Endothelial cell of hepatic sinusoid (primary cell): ENCODE data around the gene KLF16.
"Not testable (repeated sequence)": the region's sequence is repeated elsewhere in the genome, so short reads cannot be mapped to it uniquely, and the experiment has no call there.

Source experiments
- in situ Hi-C: cut with HindIII; loops from 2 replicates; pipeline ENCODE4 v1.10.0; 2017; ENCODE audit warnings: low sequenced_read_pairs

Gene KLF16

DNA sequence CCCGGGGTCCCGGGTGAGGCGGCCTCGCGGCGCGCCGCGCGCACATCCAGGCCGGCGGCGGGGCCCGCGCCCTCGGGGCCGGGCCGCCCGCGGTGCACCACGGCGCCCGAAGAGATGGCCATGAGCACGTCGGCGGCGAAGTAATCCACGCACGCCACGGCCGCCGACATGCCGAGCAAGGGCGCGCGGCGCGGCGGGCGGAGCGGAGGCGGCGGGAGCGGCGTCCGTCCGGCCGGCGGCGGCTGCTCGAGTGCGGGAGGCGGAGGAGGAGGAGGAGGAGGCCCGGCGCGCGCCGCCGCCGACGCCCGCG lies at the start of gene KLF16:
Gene KLF16, minus strand, starts transcription at position 252 of the 310 bp plus-strand sequence. Its CDS starts 82 bp downstream, at position 170.
- in situ Hi-C loops, result no loop called here

DNA sequence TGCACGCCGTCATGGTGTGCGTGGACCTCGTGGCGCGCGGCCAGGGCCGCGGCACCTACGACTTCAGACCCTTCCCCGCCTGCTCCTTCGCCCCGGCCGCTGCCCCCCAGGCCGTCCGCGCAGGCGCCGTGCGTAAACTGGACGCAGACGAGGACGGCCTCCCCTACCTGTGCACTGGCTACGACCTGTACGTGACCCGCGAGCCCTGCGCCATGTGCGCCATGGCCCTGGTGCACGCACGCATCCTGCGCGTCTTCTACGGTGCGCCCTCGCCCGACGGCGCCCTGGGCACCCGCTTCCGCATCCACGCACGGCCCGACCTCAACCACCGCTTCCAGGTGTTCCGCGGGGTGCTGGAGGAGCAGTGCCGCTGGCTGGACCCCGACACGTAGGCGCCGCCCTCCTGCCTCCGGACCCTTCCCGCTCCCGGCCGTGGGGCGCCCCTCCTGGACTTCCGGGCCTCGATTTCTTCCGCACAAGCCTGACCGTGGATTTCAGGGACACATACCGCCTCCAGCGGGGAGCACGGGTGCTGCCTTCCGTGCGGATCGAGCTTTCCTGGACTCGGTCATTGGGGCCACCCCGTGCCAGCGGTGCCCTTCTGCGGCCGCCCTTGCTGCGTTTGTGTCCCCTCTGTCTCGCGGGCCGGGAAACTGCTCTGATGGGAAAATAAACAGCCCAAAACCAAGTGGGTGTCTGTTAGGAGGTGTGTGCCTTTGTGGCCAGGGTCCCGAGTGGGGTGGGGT lies 49.6 kb upstream of the KLF16 start:
- in situ Hi-C loops, result no loop called here

DNA sequence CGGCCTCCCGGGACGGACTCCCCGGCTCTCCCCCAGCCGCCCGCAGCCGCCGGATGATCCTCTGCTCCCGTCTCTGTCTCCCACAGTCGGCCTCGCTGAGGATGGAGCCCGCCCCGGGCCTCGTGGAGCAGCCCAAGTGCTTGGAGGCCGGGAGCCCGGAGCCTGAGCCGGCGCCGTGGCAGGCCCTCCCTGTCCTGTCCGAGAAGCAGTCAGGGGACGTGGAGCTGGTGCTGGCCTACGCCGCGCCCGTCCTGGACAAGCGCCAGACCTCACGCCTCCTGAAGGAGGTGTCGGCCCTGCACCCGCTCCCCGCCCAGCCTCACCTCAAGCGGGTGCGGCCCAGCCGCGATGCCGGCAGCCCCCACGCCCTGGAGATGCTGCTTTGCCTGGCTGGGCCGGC lies 48.6 kb upstream of the KLF16 start:
- in situ Hi-C loops, result no loop called here

DNA sequence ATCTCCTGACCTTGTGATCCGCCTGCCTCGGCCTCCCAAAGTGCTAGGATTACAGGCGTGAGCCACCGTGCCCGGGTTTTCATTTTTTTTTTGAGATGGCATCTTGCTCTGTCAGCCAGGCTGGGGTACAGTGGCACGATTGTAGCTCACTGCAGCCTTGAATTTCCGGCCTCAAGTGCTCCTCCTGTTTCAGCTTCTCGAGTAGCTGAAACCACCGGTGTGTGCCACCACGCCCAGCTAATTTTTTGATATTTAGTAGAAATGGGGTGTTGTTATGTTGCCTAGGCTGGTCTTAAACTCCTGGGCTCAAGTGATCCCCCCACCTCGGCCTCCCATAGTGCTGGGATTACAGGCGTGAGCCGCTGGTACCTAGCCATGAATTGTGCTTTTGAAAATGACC lies 47.7 kb upstream of the KLF16 start:
- in situ Hi-C loops, result no loop called here

DNA sequence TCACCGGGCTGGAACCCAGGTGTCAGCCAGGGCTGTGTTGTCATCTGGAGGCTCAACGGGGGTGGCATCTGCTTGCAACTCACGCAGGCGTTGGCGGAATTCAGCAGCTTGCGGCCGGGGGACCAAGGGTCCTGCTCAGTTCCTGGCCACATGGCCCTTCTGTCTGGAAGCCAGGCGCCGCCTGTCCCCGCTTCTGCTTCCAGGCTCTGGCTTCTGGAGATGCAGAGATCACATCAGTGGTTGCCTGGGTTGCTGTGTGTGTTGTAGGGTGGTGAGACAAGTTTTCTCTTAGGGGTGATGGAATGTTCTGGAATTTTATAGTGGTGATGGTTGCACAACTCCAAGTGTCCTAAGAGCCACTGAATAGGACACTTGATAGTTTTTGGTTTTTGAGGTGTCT lies 46.8 kb upstream of the KLF16 start:
- in situ Hi-C loops, result no loop called here

DNA sequence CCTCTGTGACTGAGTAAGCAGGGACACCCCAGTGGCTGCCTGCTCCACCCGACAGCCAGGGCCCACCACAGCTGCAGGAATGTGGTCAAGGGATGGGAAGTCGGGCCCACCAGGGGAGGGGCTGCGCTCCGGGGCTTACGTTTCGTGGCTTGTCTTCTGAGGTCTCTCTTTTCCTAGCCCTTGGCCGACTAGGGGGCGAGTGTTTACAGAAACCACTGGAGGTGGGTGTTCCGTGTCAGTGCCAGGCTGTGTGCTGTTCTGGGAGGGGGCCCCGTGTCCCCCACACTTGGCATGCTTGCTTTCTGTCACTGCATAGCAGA lies 46.3 kb upstream of the KLF16 start:
- in situ Hi-C loops, result no loop called here

DNA sequence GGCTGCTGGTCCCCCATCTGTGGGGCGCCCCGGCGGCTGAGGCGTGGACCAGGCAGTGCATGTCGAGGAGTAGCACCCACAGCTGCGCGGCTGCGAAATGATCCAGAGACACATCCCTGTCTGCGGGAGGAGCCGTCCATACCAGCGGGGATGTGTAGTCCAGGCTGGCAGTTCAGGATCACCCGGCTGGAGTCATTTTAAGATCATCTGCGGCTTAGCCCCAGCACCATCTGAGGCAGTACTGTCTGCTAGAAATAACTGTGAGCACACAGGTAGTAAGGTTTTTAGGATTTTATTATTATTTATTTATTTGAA lies 44.9 kb upstream of the KLF16 start:
- in situ Hi-C loops, result no loop called here

DNA sequence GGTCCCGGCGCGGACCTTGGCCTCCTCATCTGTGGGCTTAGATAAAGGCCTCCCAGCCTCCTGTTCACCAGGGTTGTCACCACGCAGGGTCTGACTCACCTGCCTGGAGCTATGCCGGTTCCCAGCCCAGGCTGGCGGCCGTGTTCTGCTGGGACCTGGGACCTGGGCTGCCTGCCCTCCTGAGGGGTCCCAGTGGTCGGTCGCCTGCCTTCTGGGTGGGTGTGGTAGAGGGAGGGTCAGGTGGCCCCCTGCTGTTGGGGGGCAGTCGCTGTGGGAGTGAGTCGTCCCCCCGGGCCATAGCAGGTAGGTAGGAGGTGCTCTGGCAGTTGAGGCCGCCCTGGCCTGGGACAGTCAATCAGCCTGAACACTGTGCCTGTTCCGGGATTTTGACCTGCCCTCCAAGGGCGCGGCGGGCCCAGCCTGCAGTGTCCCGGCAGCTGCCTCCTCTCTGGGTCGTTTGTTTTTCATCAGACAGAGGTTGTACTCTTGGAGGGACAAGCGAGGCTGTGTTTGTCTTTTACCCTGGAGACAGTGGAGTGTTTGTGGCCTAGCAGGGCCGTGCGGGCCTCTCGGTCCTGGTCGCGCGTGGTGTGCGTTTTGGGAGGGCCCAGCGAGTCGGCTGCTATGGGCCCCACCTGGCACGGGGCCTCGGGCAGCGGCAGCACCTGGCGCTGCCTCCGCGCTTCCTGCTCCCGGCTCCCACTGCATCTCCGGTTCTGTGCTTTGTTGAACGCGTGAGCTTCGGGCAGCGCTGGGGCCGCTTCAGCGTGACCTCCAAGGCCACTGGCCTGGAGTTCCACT lies 44.4 kb upstream of the KLF16 start:
- in situ Hi-C loops, result no loop called here

DNA sequence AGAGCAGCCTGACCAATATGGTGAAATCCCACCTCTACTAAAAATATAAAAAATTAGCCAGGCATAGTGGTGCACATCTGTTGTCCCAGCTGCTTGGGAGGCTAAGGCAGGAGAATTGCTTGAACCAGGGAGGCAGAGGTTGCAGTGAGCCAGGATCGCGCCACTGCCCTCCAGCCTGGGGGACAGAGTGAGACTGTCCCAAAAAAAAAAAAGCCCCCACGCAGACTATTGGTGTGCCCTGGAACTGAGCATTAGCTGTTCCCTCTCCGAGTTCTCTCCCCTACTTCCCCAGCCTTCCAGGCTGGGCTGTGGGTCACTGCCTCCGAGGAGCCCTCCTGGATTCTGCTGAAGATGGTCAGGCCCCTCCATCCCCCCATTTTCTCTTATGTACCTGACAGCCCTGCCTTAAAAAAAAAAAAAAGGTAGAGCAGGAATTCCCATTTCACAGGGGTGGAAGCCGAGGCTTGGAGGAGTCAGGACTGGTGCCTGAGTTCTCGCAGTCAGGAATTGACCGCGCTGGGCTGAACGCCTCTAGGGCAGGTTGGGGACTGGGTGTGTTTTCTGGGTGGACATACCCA lies 43.7 kb upstream of the KLF16 start:
- in situ Hi-C loops, result no loop called here

DNA sequence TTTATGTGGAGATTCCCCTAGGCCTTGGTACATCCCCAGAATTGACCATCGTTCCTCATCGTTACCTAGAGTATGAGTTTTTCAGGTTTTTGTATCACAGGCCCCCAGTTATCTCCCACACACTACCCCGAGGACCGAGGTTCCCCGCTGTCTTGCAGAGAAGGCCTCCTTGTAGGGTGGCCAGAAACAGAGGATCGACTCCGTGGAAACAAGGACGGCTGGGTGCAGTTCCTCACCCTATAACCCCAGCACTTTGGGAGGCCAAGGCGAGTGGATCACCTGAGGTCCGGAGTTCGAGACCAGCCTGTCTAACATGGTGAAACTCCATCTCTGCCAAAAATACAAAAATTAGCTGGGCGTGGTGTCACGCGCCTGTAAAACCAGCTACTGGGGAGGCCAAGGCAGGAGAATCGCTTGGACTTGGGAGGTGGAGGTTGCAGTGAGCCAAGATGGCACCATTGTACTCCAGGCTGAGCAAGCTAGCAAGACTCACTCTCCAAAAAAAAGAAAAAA lies 42.5 kb upstream of the KLF16 start:
- in situ Hi-C loops, result no loop called here

DNA sequence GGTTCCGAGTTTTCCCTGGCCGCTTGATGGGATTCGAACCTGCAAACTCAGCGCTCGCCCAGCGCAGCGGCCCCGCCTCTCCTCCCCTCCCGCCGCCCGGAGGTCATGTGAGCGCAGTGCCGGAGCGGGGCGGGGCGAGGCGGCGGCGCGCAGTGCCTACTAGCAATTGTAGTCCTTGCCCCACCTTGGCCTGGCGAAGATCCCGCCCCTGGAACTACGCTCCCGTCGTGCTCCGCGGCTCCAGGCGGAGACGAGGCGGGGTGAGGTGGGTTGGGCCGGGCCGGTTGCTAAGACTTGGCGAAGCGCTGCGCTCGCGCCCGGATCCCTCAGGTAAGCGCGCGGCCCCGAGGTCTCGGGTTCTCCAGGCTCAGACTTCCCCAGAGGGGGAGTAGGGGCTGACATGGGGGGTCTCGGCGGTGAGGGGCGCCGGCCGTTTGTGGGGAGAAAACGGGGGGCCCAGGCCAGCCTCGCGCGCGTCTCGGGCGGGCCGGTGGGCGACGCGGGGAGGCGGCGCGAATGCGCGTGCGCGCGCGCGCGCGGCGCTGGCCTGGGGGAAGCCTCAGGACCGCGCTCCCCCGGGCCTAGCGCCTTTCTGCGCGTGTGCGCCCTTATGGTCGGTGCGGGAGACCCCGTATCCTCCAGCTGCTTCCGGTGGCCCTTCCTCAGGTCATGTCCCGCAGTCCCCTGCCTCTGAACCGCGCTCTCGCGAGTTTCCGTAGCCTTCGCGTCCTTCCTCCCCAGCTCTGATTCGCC lies 41.9 kb upstream of the KLF16 start, which contains the start of the genes ADAT3 and SCAMP4:
Gene ADAT3, plus strand, starts transcription at position 290 of the 753 bp plus-strand sequence. CDS start 6,649 bp downstream, outside the sequence.
Gene SCAMP4, plus strand, starts transcription at position 290 of the 753 bp plus-strand sequence. CDS start 9,621 bp downstream, outside the sequence.
- in situ Hi-C loops, result no loop called here

DNA sequence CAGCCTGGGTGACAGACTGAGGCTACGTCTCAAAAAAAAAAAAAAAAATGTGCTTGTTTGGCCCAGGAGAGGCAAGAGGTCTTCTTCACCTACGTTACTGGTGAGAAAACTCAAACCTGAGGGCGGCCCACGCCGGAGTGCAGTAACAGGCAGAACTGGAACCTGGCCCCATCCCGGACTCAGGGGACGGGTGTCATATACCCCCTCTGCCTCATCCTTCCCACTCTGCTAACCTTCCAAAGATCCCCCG lies 41.4 kb upstream of the KLF16 start:
- in situ Hi-C loops, result no loop called here

DNA sequence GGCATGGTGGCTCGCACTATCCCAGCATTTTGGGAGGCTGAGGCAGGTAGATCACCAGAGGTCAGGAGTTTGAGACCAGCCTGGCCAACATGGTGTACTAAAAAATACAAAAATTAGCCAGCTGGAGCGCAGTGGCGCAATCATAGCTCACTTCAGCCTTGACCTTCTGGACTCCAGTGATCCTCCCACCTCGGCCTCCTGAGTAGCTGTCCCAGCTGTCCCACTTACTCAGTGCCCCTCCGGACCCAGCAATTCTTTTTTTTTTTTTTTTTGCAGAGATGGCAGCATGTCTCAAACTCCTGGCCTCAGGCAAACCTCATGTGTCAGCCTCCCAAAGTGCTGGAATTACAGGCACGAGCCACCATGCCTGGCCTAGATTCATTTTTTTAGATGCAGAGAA lies 39.5 kb upstream of the KLF16 start:
- in situ Hi-C loops, result no loop called here

DNA sequence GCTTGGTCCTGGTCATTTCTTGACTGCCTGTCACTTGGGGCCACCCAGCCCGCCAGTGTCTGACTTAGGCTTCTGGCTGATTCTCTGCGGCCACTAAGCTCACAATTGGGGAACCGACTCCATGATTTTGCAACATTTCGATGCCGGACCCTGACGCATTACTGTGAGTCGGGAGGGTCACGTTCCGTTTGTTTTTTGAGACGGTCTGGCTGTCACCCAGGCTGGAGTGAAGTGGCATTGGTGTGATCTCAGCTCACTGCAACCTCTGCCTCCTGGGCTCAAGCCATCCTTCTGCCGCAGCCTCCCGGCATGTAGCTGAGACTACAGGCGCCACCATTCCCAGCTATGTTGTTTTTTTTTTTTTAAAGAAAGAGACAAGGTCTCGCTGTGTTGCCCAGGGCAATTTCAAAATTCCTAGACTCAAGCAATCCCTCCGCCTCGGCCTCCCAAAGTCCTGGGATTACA lies 38.6 kb upstream of the KLF16 start:
- in situ Hi-C loops, result no loop called here

DNA sequence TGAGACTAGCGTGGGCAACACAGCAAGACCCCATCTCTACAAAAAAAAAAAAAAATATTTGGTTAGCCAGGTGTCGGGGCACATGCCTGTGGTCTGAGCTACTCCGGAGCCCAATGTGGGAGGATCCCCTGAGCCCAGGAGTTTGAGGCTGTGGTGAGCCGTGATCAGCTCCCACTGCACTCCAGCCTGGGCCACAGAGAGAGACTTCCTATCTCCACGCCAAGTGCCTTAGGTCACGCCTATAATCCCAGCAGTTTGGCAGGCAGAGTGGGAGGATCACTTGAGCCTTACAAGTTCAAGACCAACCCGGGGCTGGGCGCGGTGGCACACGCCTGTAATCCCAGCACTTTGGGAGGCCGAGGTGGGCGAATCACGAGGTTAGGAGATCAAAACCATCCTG lies 33.1 kb upstream of the KLF16 start:
- in situ Hi-C loops, result no loop called here

DNA sequence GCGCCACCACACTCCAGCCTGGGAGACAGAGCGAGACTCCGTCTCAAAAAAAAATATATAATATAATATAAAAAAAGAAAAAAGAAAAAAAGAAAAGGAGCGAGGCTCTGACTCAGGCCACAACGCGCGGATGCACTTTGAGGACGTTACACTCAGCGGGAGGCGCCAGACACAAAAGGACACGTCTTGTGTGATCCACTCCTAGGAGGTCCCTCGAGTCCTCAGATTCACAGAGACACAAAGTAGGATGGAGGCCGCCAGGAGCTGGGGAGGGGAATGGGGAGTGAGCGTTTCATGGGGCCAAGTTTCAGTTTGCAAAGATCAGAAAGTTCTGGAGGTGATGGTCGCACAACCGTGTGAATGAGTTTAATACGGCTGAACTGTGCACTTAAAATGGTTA lies 30.4 kb upstream of the KLF16 start:
- in situ Hi-C loops, result no loop called here

DNA sequence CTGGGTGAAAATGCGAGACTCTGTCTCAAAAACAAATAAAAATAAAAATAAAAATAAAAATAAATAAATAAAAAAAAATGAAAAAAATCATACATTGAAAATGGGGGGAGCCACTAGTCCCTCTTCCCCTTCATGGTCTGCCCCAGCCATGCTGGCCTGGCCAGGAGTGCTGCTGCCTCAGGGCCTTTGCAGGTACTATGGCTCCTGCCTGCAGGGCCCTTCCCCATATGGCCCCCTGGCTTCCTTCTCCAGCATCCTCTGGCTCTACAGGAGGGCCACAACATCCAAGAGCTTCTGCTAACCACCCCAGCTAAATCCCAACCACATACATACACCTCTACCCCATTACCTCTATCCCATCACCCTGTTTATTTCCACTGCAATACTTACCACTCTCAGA lies 26.5 kb upstream of the KLF16 start:
- in situ Hi-C loops, result no loop called here

DNA sequence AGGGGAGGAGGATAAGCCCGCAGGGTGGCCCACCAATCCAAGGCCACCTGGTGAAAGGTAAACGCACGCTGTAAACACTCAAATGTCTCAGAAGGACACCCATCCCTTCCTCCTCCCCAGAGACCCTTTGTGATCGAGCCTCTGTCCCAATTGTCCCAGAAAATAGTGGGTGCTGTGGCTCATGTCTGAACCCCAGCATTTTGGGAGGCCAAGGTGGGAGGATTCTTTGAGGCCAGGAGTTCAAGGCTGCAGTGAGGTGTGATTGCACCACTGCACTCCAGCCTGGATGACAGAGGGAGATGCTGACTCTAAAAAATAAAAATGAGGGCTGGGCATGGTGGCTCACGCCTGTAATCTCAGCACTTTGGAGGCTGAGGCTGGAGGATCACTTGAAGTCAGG lies 25.0 kb upstream of the KLF16 start:
- in situ Hi-C loops, result no loop called here

DNA sequence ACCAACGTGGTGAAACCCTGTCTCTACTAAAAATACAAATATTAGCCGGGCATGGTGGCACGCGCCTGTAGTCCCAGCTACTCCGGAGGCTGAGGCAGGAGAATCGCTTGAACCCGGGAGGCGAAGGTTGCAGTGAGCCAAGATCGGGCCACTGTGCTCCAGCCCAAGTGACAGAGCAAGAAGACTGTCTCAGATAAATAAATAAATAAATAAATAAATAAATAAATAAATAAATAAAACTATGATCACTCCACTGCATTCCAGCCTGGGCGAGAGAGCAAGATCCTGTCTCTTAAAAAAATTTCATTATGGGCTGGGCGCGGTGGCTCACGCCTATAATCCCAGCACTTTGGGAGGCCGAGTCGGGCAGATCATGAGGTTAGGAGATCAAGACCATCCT lies 23.0 kb upstream of the KLF16 start:
- in situ Hi-C loops, result not testable (repeated sequence)

DNA sequence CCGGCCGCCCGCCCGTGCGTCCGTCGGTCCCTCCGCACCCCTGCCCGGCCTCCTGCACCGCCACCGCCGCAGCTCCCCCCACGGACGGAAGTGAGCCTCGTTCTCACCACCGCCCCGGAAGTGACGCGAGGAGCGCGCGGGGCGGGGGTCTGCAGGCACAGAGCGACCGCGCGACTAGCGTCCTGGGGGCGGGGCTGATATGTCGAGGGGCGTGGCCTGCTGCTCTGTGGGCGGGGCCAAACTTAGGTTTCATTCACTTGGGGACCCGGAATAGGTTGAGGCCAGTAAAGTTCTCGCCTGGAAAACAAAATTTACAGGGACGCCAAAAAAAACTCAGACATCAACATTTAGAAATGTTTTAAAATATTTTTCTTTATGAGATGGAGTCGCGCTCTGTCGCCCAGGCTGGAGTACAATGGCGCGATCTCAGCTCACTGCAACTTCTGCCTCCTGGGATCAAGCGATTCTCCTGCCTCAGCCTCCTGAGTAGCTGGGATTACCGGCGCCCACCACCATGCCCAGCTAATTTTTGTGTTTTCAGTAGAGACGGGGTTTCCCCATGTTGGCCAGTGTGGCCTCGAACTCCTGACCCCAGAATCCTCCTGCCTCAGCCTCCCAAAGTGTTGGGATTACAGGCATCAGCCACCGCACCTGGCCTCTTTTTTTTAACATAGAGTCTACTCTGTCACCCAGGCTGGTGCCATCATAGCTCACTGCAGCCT lies 22.2 kb upstream of the KLF16 start, which contains the start of gene ABHD17A:
Gene ABHD17A, minus strand, starts transcription at position 99 of the 722 bp plus-strand sequence. CDS start 3,930 bp downstream, outside the sequence.
- in situ Hi-C loops, result not testable (repeated sequence)
